Mesothelial cell of epicardium (in vitro differentiated cells): ENCODE data around the gene CCDC197. TPM values are rescaled to one million over a fixed set of nuclear protein-coding genes. Genes with fewer than 3 reads are reported as not detected.
A peak's percentile ranks its signal among the peaks of the same experiment; 100 is the strongest.

Source experiments
- DNase-seq, 2 experiments: peaks; one replicate each; pipeline ENCODE4 v3.0.0; 2021; ENCODE audit warnings: low spot score in 2 of 2; ENCODE audit not compliant: unreplicated experiment in 2 of 2
- H3K27ac Mint-ChIP-seq: 2 replicates; pipeline ENCODE4 v1.8.0; 2021; ENCODE audit warnings: mixed read lengths
- H3K27me3 Mint-ChIP-seq: 2 replicates; pipeline ENCODE4 v1.8.0; 2021; ENCODE audit warnings: low read depth, mixed read lengths
- H3K36me3 Mint-ChIP-seq: 2 replicates; pipeline ENCODE4 v1.8.0; 2021; ENCODE audit warnings: mixed read lengths
- H3K4me1 Mint-ChIP-seq: 2 replicates; pipeline ENCODE4 v1.8.0; 2021; ENCODE audit warnings: mixed read lengths
- H3K4me3 Mint-ChIP-seq: 2 replicates; pipeline ENCODE4 v1.8.0; 2021; ENCODE audit warnings: mild to moderate bottlenecking, moderate library complexity, mixed read lengths
- H3K9me3 Mint-ChIP-seq: 2 replicates; pipeline ENCODE4 v1.8.0; 2021; ENCODE audit warnings: mixed read lengths
- CTCF ChIP-seq: fragments of 200-600 bp; sonication (generic); IDR thresholded peaks from one replicate; pipeline ENCODE4 v1.5.0; 2021; ENCODE audit warnings: antibody characterized with exemption; ENCODE audit not compliant: unreplicated experiment
- total RNA-seq: library from RNA; stranded (reverse); gene quantifications from 3 replicates; pipeline ENCODE4 v1.2.1, GENCODE V29; 2021

The CCDC197 gene
- total RNA-seq, 1 donor from 2014 or later, result not detected

GRCh38 chr14:93999573-93999972, 2.5 kb downstream of the CCDC197 start:
- Mint-ChIP-seq H3K4me3 (no peak overlapping the region), H3K4me1 (peaks cover 6% of the 10 kb centered on the region), H3K27me3 (peaks cover 14% of the 10 kb centered on the region), H3K9me3 (no peaks in the 10 kb centered on the region), H3K36me3 (no peaks in the 10 kb centered on the region), H3K27ac (no peak overlapping the region)
- no peak for DNase-seq
- no peak for TF ChIP-seq CTCF

GRCh38 chr14:94000267-94000666, 3.2 kb downstream of the CCDC197 start:
- Mint-ChIP-seq H3K9me3 (no peaks in the 10 kb centered on the region), H3K4me1 (peaks cover 2% of the 10 kb centered on the region), H3K4me3 (no peak overlapping the region), H3K27me3 (peaks cover 18% of the 10 kb centered on the region), H3K27ac (no peak overlapping the region), H3K36me3 (no peaks in the 10 kb centered on the region)
- TF ChIP-seq CTCF, result no peak
- no peak for DNase-seq

- no peak overlapping the region for H3K4me3 Mint-ChIP-seq
- no peaks in the 10 kb centered on the region for H3K9me3 Mint-ChIP-seq
- no peak overlapping the region for H3K27ac Mint-ChIP-seq
- H3K4me1 Mint-ChIP-seq, result peaks cover 2% of the 10 kb centered on the region
- no peaks in the 10 kb centered on the region for H3K36me3 Mint-ChIP-seq
- no peak for DNase-seq
- peaks cover 19% of the 10 kb centered on the region for H3K27me3 Mint-ChIP-seq
- no peak for TF ChIP-seq CTCF
Measured at GRCh38 chr14:94001016-94001415, 3.9 kb downstream of the CCDC197 start.

- TF ChIP-seq CTCF, result peak; percentile 95
Measured at GRCh38 chr14:94001501-94002396, 4.6 kb downstream of the CCDC197 start.

GRCh38 chr14:94003397-94003796, 6.3 kb downstream of the CCDC197 start:
- no peaks in the 10 kb centered on the region for H3K36me3 Mint-ChIP-seq
- no peak for DNase-seq
- H3K4me1 Mint-ChIP-seq, result peaks cover 2% of the 10 kb centered on the region
- TF ChIP-seq CTCF, result no peak
- H3K27me3 Mint-ChIP-seq, result peaks cover 24% of the 10 kb centered on the region
- no peaks in the 10 kb centered on the region for H3K9me3 Mint-ChIP-seq
- H3K27ac Mint-ChIP-seq, result no peak overlapping the region
- no peak overlapping the region for H3K4me3 Mint-ChIP-seq

More at GRCh38 chr14:94001501-94002396, 4.6 kb downstream of the CCDC197 start:
- Mint-ChIP-seq H3K27me3 (peaks cover 21% of the 10 kb centered on the region), H3K9me3 (no peaks in the 10 kb centered on the region), H3K4me1 (peaks cover 2% of the 10 kb centered on the region), H3K4me3 (no peak overlapping the region), H3K36me3 (no peaks in the 10 kb centered on the region), H3K27ac (no peak overlapping the region)
- peak in 1 of 2 experiments; percentile 66 for DNase-seq
